Smooth muscle cell (in vitro differentiated cells): Measurements from ENCODE around the gene ZBTB49. TPM values are rescaled to one million over a fixed set of nuclear protein-coding genes. Genes with fewer than 3 reads are reported as not detected.
"Not testable (repeated sequence)": the region's sequence is repeated elsewhere in the genome, so short reads cannot be mapped to it uniquely, and the experiment has no call there.

Experiments used
- DNase-seq: peaks from one replicate; lab custom pipeline; 2025; ENCODE audit not compliant: unreplicated experiment; lab: John Stamatoyannopoulos, UW
- H2AFZ ChIP-seq: fragments of 200-600 bp; sonication (generic); 2 replicates; pipeline ENCODE4 v1.6.0; 2016; ENCODE audit warnings: antibody characterized with exemption, low read depth, mild to moderate bottlenecking
- H3F3A ChIP-seq: fragments of 200-600 bp; sonication (generic); 2 replicates; pipeline ENCODE4 v1.6.0; 2017; ENCODE audit warnings: antibody characterized with exemption, low read depth
- H3K27ac ChIP-seq: fragments of 200-600 bp; sonication (generic); 2 replicates; pipeline ENCODE4 v1.5.1; 2016; ENCODE audit warnings: low read depth, mild to moderate bottlenecking
- H3K27me3 ChIP-seq: fragments of 200-600 bp; sonication (generic); 2 replicates; pipeline ENCODE4 v1.6.1; 2016; ENCODE audit warnings: low read depth, mild to moderate bottlenecking
- H3K36me3 ChIP-seq: fragments of 200-600 bp; sonication (generic); 2 replicates; pipeline ENCODE4 v1.5.1; 2016; ENCODE audit warnings: low read depth
- H3K4me1 ChIP-seq: fragments of 200-600 bp; sonication (generic); 2 replicates; pipeline ENCODE4 v1.5.1; 2016; ENCODE audit warnings: low read depth
- H3K4me2 ChIP-seq: fragments of 200-600 bp; sonication (generic); 2 replicates; pipeline ENCODE4 v1.6.0; 2016; ENCODE audit warnings: mild to moderate bottlenecking
- H3K4me3 ChIP-seq: fragments of 200-600 bp; sonication (generic); 2 replicates; pipeline ENCODE4 v1.5.1; 2016; ENCODE audit warnings: mild to moderate bottlenecking
- H3K79me2 ChIP-seq: fragments of 200-600 bp; sonication (generic); 2 replicates; pipeline ENCODE4 v1.6.0; 2016; ENCODE audit warnings: low read depth, mild to moderate bottlenecking
- H3K9ac ChIP-seq: fragments of 200-600 bp; sonication (generic); 2 replicates; pipeline ENCODE4 v1.6.0; 2016; ENCODE audit warnings: low read depth
- H3K9me3 ChIP-seq: fragments of 200-600 bp; sonication (generic); replicated peaks from 2 replicates; pipeline ENCODE4 v1.5.1; 2016; ENCODE audit warnings: low read depth
- H4K20me1 ChIP-seq: fragments of 200-600 bp; sonication (generic); 2 replicates; pipeline ENCODE4 v1.6.0; 2016; ENCODE audit warnings: low read depth
- WGBS: methylation state at CpG from one replicate; pipeline ENCODE4 v1.1.7; 2016; ENCODE audit warnings: low lambda C conversion rate; 5-methylcytosine and 5-hydroxymethylcytosine counted together
- polyA plus RNA-seq: library from polyadenylated mRNA; unstranded; fragments of >200 nt; fragmentation: Nextera tagmentation; extraction: Ambion mirVana; gene quantifications from 2 replicates; pipeline ENCODE4 v1.2.1, GENCODE V29; 2016
- total RNA-seq: library from RNA; depleted of rRNA; stranded (reverse); fragments of >200 nt; gene quantifications from 2 replicates; pipeline ENCODE4 v1.2.3, GENCODE V29; 2014
- TF ChIP-seq, protein P1 (sequence below): fragments of 200-600 bp; sonication (generic); IDR thresholded peaks from 2 replicates; pipeline ENCODE4 v1.5.1; 2017; ENCODE audit warnings: borderline replicate concordance, mild to moderate bottlenecking, antibody characterized with exemption; ENCODE audit not compliant: insufficient read depth, poor library complexity, severe bottlenecking

ZBTB49 gene
- total and polyA plus RNA-seq, 2 experiments from 2014 or later, result 4.2 to 6.3 TPM

DNA sequence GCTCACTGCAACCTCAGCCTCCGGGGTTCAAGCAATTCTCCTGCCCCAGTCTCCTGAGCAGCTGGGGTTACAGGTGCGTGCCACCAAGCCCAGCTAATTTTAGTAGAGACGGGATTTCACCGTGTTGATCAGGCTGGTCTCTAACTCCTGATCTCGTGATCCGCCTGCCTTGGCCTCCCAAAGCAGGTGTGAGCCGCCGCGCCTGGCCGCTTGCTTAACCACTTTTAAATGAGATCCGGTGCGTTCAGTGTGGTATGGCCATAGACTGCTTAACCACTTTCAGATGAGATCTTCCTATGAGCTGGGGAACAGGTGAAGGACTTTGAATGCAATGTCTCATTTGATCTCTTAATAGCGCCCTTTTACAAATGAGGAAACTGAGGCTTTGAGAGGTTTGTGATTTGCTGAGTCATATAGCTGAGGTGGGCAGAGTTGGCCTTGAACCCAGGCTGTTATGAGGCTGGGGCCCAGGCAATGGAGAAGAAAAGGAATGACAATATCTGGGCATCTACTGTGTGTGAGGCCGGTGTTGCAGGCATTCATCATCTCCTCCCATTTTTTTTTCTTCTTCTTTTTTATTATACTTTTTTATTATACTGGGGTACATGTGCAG, 55.0 kb downstream of the ZBTB49 start:
- no peaks in the 10 kb centered on the region for H3F3A ChIP-seq
- no peaks in the 10 kb centered on the region for H3K4me1 ChIP-seq
- H3K36me3 ChIP-seq, result no peaks in the 10 kb centered on the region
- H3K9me3 ChIP-seq, result no peaks in the 10 kb centered on the region
- H3K79me2 ChIP-seq, result no peaks in the 10 kb centered on the region
- H3K4me3 ChIP-seq, result no peak overlapping the region
- no peak for DNase-seq
- TF ChIP-seq, protein P1, sequence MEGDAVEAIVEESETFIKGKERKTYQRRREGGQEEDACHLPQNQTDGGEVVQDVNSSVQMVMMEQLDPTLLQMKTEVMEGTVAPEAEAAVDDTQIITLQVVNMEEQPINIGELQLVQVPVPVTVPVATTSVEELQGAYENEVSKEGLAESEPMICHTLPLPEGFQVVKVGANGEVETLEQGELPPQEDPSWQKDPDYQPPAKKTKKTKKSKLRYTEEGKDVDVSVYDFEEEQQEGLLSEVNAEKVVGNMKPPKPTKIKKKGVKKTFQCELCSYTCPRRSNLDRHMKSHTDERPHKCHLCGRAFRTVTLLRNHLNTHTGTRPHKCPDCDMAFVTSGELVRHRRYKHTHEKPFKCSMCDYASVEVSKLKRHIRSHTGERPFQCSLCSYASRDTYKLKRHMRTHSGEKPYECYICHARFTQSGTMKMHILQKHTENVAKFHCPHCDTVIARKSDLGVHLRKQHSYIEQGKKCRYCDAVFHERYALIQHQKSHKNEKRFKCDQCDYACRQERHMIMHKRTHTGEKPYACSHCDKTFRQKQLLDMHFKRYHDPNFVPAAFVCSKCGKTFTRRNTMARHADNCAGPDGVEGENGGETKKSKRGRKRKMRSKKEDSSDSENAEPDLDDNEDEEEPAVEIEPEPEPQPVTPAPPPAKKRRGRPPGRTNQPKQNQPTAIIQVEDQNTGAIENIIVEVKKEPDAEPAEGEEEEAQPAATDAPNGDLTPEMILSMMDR, result no peak
- H2AFZ ChIP-seq, result no peak overlapping the region
- H4K20me1 ChIP-seq, result no peaks in the 10 kb centered on the region
- H3K9ac ChIP-seq, result no peak overlapping the region
- WGBS, result 97% methylated on average over 14 of the region's 14 CpGs
- H3K27me3 ChIP-seq, result no peaks in the 10 kb centered on the region
- no peak overlapping the region for H3K4me2 ChIP-seq
- H3K27ac ChIP-seq, result no peak overlapping the region

DNA sequence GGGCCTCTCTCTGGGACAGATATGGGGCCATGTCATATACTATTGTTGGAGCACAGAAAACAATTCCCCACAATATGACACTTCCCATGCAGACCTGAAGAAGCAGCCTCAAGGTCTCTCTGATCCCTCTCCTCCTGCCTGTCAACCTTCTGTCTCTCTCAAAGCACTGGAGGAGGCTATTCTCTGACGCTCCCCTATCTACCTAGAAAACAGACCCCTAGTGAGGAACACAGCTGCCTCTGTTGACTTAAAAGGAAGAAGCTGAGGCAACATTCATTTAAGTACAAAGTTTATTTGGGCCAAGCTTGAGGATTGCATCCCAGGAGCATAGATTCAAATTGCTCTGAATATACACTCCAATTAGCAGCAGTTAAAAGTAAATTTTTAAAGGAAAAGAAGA, 57.5 kb downstream of the ZBTB49 start:
- TF ChIP-seq, protein P1, result no peak
- 65% methylated on average over 1 of the region's 1 CpG for WGBS
- no peaks in the 10 kb centered on the region for H3K36me3 ChIP-seq

GRCh38 chr4:4348585-4348984, 58.5 kb downstream of the ZBTB49 start:
- WGBS, result 83% methylated on average over 9 of the region's 9 CpGs
- H3K9me3 ChIP-seq, H3F3A ChIP-seq, H3K4me1 ChIP-seq, H3K27me3 ChIP-seq, H4K20me1 ChIP-seq, H3K4me3 ChIP-seq, H2AFZ ChIP-seq, H3K36me3 ChIP-seq, DNase-seq, H3K27ac ChIP-seq, H3K9ac ChIP-seq, H3K79me2 ChIP-seq, H3K4me2 ChIP-seq: not testable (repeated sequence)

More for the DNA sequence above, 57.5 kb downstream of the ZBTB49 start:
- no peaks in the 10 kb centered on the region for H3K79me2 ChIP-seq
- no peak overlapping the region for H3K4me3 ChIP-seq
- no peaks in the 10 kb centered on the region for H3K27me3 ChIP-seq
- H2AFZ ChIP-seq, result no peak overlapping the region
- no peaks in the 10 kb centered on the region for H3K4me1 ChIP-seq
- no peak overlapping the region for H3K4me2 ChIP-seq
- H3F3A ChIP-seq, result no peaks in the 10 kb centered on the region
- no peaks in the 10 kb centered on the region for H4K20me1 ChIP-seq
- no peak overlapping the region for H3K27ac ChIP-seq
- H3K9me3 ChIP-seq, result no peaks in the 10 kb centered on the region
- DNase-seq, result no peak
- H3K9ac ChIP-seq, result no peak overlapping the region

GRCh38 chr4:4349867-4350266, 59.8 kb downstream of the ZBTB49 start:
- H3K36me3 ChIP-seq, result no peaks in the 10 kb centered on the region
- H3K4me1 ChIP-seq, result no peaks in the 10 kb centered on the region
- WGBS, result 60% methylated on average over 3 of the region's 3 CpGs
- H3F3A ChIP-seq, result no peaks in the 10 kb centered on the region
- TF ChIP-seq, protein P1, result no peak
- no peak for DNase-seq
- H3K4me3 ChIP-seq, result no peak overlapping the region
- no peaks in the 10 kb centered on the region for H4K20me1 ChIP-seq
- no peak overlapping the region for H3K9ac ChIP-seq
- no peak overlapping the region for H3K4me2 ChIP-seq
- H3K27ac ChIP-seq, result no peak overlapping the region
- no peaks in the 10 kb centered on the region for H3K27me3 ChIP-seq
- H2AFZ ChIP-seq, result no peak overlapping the region
- H3K9me3 ChIP-seq, result no peaks in the 10 kb centered on the region
- H3K79me2 ChIP-seq, result no peaks in the 10 kb centered on the region
